GM12878 (cell line): ENCODE data around the gene GSE1. TPM values are rescaled to one million over a fixed set of nuclear protein-coding genes. Genes with fewer than 3 reads are reported as not detected.

Experiments
- ATAC-seq: fragments of 200-7000 bp; cut with Tn5 transposase; 3 replicates; pipeline ENCODE4 v1.9.1; 2020; ENCODE audit warnings: mild to moderate bottlenecking, moderate library complexity
- BruUV-seq: library from RNA; stranded (reverse); fragments of 400-500 nt; replicated peaks from 2 replicates; lab custom pipeline; 2021; lab: Mats Ljungman, UMichigan
- CTCF ChIA-PET: fragments of 300-600 bp; sonication (Branson Sonifier 250); formaldehyde crosslinking; extraction: SDS; loops from one replicate; lab custom pipeline; 2021; ENCODE audit warnings: inconsistent platforms; lab: Yijun Ruan, JAX
- POLR2A ChIA-PET: fragments of 350-600 bp; formaldehyde crosslinking; extraction: SDS; loops from one replicate; lab custom pipeline; 2021; ENCODE audit warnings: inconsistent platforms; lab: Charles Lee
- RAD21 ChIA-PET: fragments of 300-600 bp; sonication (Branson Sonifier 250); formaldehyde crosslinking; loops from one replicate; lab custom pipeline; 2023; ENCODE audit warnings: antibody characterized with exemption; ENCODE audit not compliant: unreplicated experiment; lab: Charles Lee
- SMC1A ChIA-PET: fragments of 300-600 bp; sonication (Branson Sonifier 250); formaldehyde crosslinking; loops from one replicate; lab custom pipeline; 2023; ENCODE audit not compliant: unreplicated experiment, uncharacterized antibody; lab: Charles Lee
- DNase-seq: peaks from one replicate; pipeline ENCODE4 v3.0.0-alpha.2; 2011; ENCODE audit warnings: low read depth, low spot score
- FAIRE-seq: peaks from 3 replicates; lab custom pipeline; 2011; peaks lifted over from hg19 to GRCh38; lab: Jason Lieb, UNC
- H2AFZ ChIP-seq: 2 replicates; pipeline ENCODE4 v1.6.0; 2011; ENCODE audit warnings: low read depth, low read length, control low read depth; ENCODE audit not compliant: control insufficient read depth
- H3K27ac ChIP-seq: 2 replicates; pipeline ENCODE4 v1.5.1; 2011; ENCODE audit warnings: control low read depth; ENCODE audit not compliant: control insufficient read depth, insufficient read depth
- H3K27me3 ChIP-seq, 2 experiments: replicated peaks in 1 of 2; 2 replicates each; pipeline versions ENCODE4 v1.6.0 to v1.6.1; 2011; ENCODE audit warnings: low read length in 1 of 2; ENCODE audit not compliant: control insufficient read depth in 2 of 2, insufficient read depth in 2 of 2
- H3K36me3 ChIP-seq, 2 experiments: 2 replicates each; pipeline ENCODE4 v1.5.1; 2011; ENCODE audit warnings: low read length in 1 of 2; ENCODE audit not compliant: control insufficient read depth in 2 of 2, insufficient read depth in 2 of 2
- H3K4me1 ChIP-seq: 2 replicates; pipeline ENCODE4 v1.6.1; 2011; ENCODE audit warnings: mild to moderate bottlenecking, low read length, moderate library complexity, mixed read lengths; ENCODE audit not compliant: control insufficient read depth, insufficient read depth
- H3K4me2 ChIP-seq: 2 replicates; pipeline ENCODE4 v1.6.0; 2011; ENCODE audit warnings: control low read depth; ENCODE audit not compliant: control insufficient read depth, insufficient read depth
- H3K4me3 ChIP-seq: fragments of 200-600 bp; sonication (generic); 2 replicates; pipeline ENCODE4 v1.5.1; 2016
- H3K79me2 ChIP-seq: 2 replicates; pipeline ENCODE4 v1.6.0; 2011; ENCODE audit warnings: low read length; ENCODE audit not compliant: control insufficient read depth, insufficient read depth
- H3K9ac ChIP-seq: 2 replicates; pipeline ENCODE4 v1.8.0; 2011; ENCODE audit warnings: low read length, control low read depth, mixed read lengths; ENCODE audit not compliant: control insufficient read depth, insufficient read depth
- H3K9me3 ChIP-seq: replicated peaks from 3 replicates; pipeline ENCODE4 v1.5.1; 2011; ENCODE audit warnings: mild to moderate bottlenecking, low read length; ENCODE audit not compliant: control insufficient read depth, insufficient read depth
- H4K20me1 ChIP-seq: 2 replicates; pipeline ENCODE4 v1.6.0; 2011; ENCODE audit not compliant: control insufficient read depth, insufficient read depth
- BRCA1 ChIP-seq: IDR thresholded peaks from 2 replicates; pipeline ENCODE4 v1.6.1; 2011; ENCODE audit warnings: low read depth, low read length, improper control_type of control experiment
- CREB1 ChIP-seq: IDR thresholded peaks from 2 replicates; pipeline ENCODE4 v1.6.1; 2012; ENCODE audit warnings: low read depth, mild to moderate bottlenecking, inconsistent platforms
- FOXK2 ChIP-seq: fragments of 450-650 bp; IDR thresholded peaks from 2 replicates; pipeline ENCODE4 v1.6.1; 2017; ENCODE audit warnings: mild to moderate bottlenecking, moderate library complexity
- JUNB ChIP-seq: IDR thresholded peaks from 2 replicates; pipeline ENCODE4 v1.6.1; 2016; ENCODE audit warnings: antibody characterized with exemption, mild to moderate bottlenecking
- NFIC ChIP-seq: IDR thresholded peaks from 2 replicates; pipeline ENCODE4 v1.6.1; 2012; ENCODE audit warnings: low read depth, mild to moderate bottlenecking, inconsistent platforms, low read length, moderate library complexity
- SREBF1 ChIP-seq: IDR thresholded peaks from 2 replicates; pipeline ENCODE4 v1.6.1; 2012; ENCODE audit warnings: mild to moderate bottlenecking, low read length
- SREBF2 ChIP-seq: IDR thresholded peaks from 2 replicates; pipeline ENCODE4 v1.6.1; 2012; ENCODE audit warnings: mild to moderate bottlenecking, low read length
- USF1 ChIP-seq: IDR thresholded peaks from 2 replicates; pipeline ENCODE4 v1.6.1; 2011; ENCODE audit warnings: borderline replicate concordance, low read depth, mild to moderate bottlenecking, moderate library complexity, mixed read lengths, low read length; ENCODE audit not compliant: insufficient read depth; ENCODE audit errors: extremely low read length
- WGBS: methylation state at CpG from one replicate; pipeline ENCODE4 v1.1.6; 2016; ENCODE audit warnings: low lambda C conversion rate; ENCODE audit not compliant: insufficient replicate concordance, insufficient coverage; ENCODE audit errors: missing lambda C conversion rate; 5-methylcytosine and 5-hydroxymethylcytosine counted together
- in situ Hi-C: fragments of 300-500 bp; cut with MboI; formaldehyde crosslinking; loops from 9 replicates; pipeline ENCODE4 v1.14.3; 2018; ENCODE audit warnings: mixed read lengths
- intact Hi-C: fragments of 100-400 bp; cut with micrococcal nuclease; formaldehyde crosslinking; loops from one replicate; pipeline ENCODE4 v1.14.2; 2022; ENCODE audit not compliant: unreplicated experiment
- polyA plus RNA-seq, 11 experiments: library from polyadenylated mRNA; depleted of rRNA in 4 of 11; unstranded in 6 of 11; stranded (reverse) in 5 of 11; fragments of >200 nt; fragmentation: Nextera tagmentation in 4 of 11; fragmentation: Illumina TruSeq in 1 of 11; extraction: Ambion mirVana in 4 of 11; extraction: Trizol in 1 of 11; gene quantifications; 1 replicate in 1 of 11; 2 replicates in 10 of 11; pipeline versions ENCODE4 v1.2.1 to v1.2.3, GENCODE V29; 2011 to 2016; ENCODE audit warnings: inconsistent platforms in 2 of 11, missing spikeins in 2 of 11, low read depth in 1 of 11
- total RNA-seq, 4 experiments: library from RNA; depleted of rRNA in 3 of 4; stranded (reverse); fragments of >200 nt in 3 of 4; fragmentation: Illumina TruSeq in 1 of 4; extraction: Trizol in 1 of 4; gene quantifications; 2 replicates each; pipeline versions ENCODE4 v1.2.1 to v1.2.3, GENCODE V29; 2013 to 2021
- TF ChIP-seq, protein P1 (sequence below): fragments of 450-650 bp; IDR thresholded peaks from 2 replicates; pipeline ENCODE4 v1.6.1; 2017; ENCODE audit warnings: mild to moderate bottlenecking, moderate library complexity
- TF ChIP-seq, protein P2 (sequence below): fragments of 450-650 bp; IDR thresholded peaks from 2 replicates; pipeline ENCODE4 v1.6.1; 2018; ENCODE audit warnings: borderline replicate concordance, mild to moderate bottlenecking; ENCODE audit not compliant: partially characterized antibody
- TF ChIP-seq, protein P3 (sequence below): IDR thresholded peaks from 2 replicates; pipeline ENCODE4 v1.6.1; 2012; ENCODE audit warnings: mild to moderate bottlenecking, low read depth, low read length

GSE1 gene
- total and polyA plus RNA-seq, 10 of the 15 experiments (the other 5 are each of a cell fraction or from before 2014, with no cell fraction given): 4.6 to 58.7 (median 18.2) TPM

- TF ChIP-seq, protein P1, sequence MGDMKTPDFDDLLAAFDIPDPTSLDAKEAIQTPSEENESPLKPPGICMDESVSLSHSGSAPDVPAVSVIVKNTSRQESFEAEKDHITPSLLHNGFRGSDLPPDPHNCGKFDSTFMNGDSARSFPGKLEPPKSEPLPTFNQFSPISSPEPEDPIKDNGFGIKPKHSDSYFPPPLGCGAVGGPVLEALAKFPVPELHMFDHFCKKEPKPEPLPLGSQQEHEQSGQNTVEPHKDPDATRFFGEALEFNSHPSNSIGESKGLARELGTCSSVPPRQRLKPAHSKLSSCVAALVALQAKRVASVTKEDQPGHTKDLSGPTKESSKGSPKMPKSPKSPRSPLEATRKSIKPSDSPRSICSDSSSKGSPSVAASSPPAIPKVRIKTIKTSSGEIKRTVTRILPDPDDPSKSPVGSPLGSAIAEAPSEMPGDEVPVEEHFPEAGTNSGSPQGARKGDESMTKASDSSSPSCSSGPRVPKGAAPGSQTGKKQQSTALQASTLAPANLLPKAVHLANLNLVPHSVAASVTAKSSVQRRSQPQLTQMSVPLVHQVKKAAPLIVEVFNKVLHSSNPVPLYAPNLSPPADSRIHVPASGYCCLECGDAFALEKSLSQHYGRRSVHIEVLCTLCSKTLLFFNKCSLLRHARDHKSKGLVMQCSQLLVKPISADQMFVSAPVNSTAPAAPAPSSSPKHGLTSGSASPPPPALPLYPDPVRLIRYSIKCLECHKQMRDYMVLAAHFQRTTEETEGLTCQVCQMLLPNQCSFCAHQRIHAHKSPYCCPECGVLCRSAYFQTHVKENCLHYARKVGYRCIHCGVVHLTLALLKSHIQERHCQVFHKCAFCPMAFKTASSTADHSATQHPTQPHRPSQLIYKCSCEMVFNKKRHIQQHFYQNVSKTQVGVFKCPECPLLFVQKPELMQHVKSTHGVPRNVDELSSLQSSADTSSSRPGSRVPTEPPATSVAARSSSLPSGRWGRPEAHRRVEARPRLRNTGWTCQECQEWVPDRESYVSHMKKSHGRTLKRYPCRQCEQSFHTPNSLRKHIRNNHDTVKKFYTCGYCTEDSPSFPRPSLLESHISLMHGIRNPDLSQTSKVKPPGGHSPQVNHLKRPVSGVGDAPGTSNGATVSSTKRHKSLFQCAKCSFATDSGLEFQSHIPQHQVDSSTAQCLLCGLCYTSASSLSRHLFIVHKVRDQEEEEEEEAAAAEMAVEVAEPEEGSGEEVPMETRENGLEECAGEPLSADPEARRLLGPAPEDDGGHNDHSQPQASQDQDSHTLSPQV: no peak
These were observed 35.1 kb downstream of the GSE1 start (continued) for GRCh38 chr16:85648070-85648714.

DNA sequence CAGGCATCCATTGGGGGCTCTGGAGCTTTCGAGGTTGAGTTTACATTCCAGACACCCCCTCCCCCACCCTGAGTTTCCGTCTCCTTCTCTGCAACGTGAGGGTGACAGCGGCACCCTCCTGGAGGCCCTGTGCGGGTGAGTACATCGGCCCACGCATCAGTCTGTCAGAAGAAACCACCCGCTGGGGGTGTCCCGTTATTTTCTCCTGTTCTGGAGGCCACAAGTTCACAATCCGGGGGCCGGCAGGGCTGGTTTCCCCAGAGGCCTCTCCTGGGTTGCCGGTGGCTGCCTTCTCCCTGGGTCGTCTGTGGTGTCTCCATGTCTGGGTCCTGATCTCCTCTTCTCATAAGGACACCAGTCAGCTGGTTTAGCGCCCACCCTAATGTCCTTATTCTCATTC, 35.7 kb downstream of the GSE1 start:
- H3K4me3 ChIP-seq: no peak overlapping the region
- no peaks in the 10 kb centered on the region for H3K4me1 ChIP-seq
- BruUV-seq: no TSS peak
- H3K27me3 ChIP-seq: no peaks in the 10 kb centered on the region
- H2AFZ ChIP-seq: no peak overlapping the region
- RAD21 ChIA-PET: no interaction called here
- H3K9ac ChIP-seq: no peak overlapping the region
- FAIRE-seq (no peak), ATAC-seq (no peak), DNase-seq (no peak)
- 64% methylated on average over 14 of the region's 14 CpGs for WGBS
- in situ Hi-C loops: no loop called here
- intact Hi-C loops: no loop called here
- POLR2A ChIA-PET: no interaction called here
- CTCF ChIA-PET: interaction anchor here (1.9 kb wide), 1 partner anchor 11 kb away, joined by 6 read pairs; no protein-coding TSS in a partner anchor
- H3K4me2 ChIP-seq: no peak overlapping the region
- no peaks in the 10 kb centered on the region for H3K9me3 ChIP-seq
- no peaks in the 10 kb centered on the region; the same call in 1 of the 2 replicates for H3K79me2 ChIP-seq
- no peak overlapping the region for H3K27ac ChIP-seq
- peaks cover 2 to 27% of the 10 kb centered on the region in 2 experiments; a peak in 3 of 4 replicates for H3K36me3 ChIP-seq
- SMC1A ChIA-PET: no interaction called here
- H4K20me1 ChIP-seq: peaks cover 3% of the 10 kb centered on the region; the same call in 1 of the 2 replicates
- TF ChIP-seq USF1 (no peak), NFIC (no peak), CREB1 (no peak), SREBF1 (no peak), JUNB (no peak), FOXK2 (no peak), BRCA1 (no peak), SREBF2 (no peak)
- TF ChIP-seq, protein P2, sequence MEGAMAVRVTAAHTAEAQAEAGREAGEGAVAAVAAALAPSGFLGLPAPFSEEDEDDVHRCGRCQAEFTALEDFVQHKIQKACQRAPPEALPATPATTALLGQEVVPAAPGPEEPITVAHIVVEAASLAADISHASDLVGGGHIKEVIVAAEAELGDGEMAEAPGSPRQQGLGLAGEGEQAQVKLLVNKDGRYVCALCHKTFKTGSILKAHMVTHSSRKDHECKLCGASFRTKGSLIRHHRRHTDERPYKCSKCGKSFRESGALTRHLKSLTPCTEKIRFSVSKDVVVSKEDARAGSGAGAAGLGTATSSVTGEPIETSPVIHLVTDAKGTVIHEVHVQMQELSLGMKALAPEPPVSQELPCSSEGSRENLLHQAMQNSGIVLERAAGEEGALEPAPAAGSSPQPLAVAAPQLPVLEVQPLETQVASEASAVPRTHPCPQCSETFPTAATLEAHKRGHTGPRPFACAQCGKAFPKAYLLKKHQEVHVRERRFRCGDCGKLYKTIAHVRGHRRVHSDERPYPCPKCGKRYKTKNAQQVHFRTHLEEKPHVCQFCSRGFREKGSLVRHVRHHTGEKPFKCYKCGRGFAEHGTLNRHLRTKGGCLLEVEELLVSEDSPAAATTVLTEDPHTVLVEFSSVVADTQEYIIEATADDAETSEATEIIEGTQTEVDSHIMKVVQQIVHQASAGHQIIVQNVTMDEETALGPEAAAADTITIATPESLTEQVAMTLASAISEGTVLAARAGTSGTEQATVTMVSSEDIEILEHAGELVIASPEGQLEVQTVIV: no peak
- TF ChIP-seq, protein P3, sequence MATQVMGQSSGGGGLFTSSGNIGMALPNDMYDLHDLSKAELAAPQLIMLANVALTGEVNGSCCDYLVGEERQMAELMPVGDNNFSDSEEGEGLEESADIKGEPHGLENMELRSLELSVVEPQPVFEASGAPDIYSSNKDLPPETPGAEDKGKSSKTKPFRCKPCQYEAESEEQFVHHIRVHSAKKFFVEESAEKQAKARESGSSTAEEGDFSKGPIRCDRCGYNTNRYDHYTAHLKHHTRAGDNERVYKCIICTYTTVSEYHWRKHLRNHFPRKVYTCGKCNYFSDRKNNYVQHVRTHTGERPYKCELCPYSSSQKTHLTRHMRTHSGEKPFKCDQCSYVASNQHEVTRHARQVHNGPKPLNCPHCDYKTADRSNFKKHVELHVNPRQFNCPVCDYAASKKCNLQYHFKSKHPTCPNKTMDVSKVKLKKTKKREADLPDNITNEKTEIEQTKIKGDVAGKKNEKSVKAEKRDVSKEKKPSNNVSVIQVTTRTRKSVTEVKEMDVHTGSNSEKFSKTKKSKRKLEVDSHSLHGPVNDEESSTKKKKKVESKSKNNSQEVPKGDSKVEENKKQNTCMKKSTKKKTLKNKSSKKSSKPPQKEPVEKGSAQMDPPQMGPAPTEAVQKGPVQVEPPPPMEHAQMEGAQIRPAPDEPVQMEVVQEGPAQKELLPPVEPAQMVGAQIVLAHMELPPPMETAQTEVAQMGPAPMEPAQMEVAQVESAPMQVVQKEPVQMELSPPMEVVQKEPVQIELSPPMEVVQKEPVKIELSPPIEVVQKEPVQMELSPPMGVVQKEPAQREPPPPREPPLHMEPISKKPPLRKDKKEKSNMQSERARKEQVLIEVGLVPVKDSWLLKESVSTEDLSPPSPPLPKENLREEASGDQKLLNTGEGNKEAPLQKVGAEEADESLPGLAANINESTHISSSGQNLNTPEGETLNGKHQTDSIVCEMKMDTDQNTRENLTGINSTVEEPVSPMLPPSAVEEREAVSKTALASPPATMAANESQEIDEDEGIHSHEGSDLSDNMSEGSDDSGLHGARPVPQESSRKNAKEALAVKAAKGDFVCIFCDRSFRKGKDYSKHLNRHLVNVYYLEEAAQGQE: no peak
